HG03196 (cell line): ENCODE results near the gene DACH1.

Experiments used
- ATAC-seq: cut with Tn5 transposase; IDR thresholded peaks from one replicate; pipeline ENCODE4 v1.9.1; 2021; ENCODE audit not compliant: unreplicated experiment

DACH1 gene

DNA sequence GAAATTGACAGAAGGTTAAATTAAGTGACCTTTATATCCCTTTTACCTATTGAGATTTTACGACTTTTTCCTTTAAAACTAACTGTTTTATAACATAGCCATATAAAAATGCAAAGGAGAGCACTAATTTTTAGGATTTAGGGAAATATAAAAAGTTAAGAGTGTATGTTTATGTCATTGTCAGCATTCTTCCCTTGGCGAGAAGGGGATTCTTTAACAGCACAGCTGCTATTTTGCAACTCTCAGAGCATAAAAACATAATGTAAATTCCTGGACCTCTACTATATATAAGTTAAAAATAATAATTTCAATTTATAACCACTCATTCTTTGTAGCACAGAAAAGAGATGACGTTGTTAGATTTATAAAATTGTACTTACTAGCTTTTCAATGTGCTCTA is 363.2 kb downstream of the DACH1 start:
- no peak for ATAC-seq

DNA sequence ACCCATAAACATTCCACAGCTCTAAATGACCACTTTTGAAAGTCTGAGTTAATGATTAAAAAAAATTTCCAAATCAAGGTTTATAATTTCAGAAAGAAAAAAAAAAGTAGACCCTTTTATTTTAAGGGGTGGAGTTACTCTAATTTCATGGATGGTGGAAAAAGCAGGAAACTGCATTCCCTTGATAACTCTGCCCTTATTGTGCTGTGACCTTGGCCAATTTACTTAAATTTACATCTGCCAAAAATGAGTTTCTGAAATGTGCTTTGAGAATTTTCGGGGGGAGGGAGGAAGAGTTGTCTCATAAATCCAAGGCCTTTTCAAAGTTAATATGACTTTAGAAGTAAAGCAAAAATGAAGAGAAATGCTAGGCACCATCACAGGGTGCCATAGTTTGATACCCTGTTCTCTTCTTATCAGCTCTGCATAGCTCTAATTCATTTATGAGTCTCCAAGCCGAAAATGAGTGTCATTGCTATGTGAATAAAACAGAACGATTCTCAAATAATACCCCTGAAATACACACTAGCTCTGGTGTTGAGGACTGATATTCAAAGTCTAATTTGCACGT is 367.0 kb downstream of the DACH1 start:
- no peak for ATAC-seq

DNA sequence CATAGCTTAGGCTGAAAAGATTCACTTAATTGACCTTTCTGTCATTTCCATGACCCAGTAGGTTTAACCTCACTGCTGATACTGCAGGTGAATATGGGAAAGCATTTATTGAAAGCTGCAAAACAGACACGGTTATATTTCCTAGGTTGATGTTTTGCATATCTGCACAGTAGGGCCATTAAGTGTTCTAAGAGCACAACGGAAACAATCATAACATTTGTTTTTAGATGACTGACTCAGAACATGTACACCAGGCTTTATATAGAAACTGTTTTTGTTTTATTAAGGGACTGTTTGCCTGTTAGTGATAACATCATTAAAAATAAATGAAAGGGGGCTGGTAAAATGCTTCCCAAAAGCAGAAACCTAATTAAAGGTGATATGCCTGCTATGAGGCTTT is 367.8 kb downstream of the DACH1 start:
- ATAC-seq = no peak

DNA sequence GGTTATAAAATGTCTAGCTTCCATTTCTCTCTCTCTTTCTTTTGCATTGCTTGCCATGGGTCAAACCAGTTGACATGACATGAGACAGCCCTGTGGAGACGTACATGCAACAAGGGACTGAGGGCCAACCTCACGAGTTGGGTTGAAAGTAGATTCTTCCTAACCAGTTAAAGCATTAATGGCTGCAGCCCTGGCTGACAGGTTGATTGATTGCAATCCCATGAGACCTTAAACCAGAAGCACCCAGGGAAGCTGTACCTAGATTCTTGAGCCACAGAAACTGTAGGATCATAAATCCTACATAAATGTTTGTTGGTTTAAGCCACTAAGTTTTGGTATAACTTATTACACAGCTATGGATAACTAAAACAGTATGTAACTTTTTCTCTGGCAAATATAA is 373.8 kb downstream of the DACH1 start:
- ATAC-seq = no peak

DNA sequence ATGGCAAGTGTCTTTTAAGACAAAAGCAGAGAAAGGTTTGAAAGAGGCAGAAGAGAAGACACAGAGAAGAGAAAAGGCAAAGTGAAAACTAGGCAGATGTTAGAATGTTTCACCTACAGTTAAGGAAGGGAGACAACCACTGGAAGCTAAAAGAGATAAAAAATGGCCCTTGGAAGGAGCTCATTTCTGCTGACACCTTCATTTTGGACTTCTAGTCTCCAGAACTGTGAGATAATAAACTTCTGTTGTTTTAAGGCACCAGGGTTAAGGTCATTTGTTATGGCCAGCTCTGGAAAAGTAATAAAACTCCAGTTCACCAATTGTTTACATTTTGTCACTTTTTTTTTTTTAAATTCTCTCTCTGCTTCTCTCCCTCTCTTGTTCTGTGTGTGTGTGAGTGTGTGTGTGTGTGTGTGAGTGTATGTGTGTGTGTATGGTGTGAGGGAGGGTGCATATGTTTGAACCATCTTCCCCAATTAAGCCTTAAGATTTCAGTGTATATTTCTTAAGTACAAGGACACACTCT is 374.6 kb downstream of the DACH1 start:
- ATAC-seq = no peak

DNA sequence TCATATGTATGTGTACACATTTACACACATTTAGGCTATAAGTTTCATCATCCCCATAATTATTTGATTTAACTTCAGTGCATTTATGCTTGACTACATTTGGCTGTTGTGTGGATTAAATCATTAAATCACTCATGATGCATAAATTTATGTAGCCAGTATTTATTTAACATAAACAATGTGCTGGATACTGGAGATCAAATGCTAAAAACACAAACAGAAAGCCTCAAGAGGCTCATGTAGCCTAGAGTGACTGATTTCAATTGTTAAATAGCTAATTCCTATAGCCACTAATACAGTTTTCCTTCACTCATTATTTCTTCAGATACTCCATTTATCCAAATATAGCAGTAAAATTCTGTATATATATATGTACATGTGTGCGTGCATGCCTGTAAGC is 376.0 kb downstream of the DACH1 start:
- ATAC-seq = no peak

DNA sequence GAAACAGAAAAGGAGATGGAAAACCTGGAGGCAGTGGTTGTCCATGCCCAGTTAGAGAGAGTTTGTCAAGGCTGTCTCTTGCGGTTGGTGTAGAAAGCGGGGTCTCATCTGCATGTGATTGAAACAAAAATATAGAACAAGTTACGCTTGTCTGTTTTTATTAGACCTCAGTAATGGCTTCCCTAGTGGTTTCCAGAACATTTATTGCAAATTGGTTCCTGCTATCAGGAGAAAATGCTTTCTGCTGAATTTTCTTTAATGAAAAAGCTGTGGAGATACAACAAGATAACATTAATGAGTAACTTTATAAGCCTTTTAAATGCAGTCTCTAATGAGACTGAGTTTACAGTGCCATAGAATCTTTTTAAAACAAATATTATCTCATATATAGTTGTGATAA is 378.0 kb downstream of the DACH1 start:
- ATAC-seq = no peak

DNA sequence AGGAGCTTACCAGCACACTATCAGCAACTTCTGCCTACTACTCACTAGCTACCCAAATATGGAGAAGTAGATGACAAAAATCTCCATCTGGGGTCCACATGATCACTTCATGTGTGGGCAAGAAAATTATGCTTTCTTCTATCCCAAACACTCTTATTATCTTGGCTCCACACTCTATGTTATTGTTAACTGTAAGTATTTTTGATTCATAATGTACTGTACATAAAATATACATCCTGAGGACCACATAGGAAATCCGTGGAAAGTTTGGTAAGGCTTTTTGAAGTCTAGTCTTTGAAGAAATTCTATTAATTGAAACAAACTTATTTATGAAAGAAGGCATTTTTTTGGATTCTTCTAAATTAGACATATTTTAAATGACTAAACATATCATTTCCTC is 378.8 kb downstream of the DACH1 start:
- ATAC-seq = no peak

DNA sequence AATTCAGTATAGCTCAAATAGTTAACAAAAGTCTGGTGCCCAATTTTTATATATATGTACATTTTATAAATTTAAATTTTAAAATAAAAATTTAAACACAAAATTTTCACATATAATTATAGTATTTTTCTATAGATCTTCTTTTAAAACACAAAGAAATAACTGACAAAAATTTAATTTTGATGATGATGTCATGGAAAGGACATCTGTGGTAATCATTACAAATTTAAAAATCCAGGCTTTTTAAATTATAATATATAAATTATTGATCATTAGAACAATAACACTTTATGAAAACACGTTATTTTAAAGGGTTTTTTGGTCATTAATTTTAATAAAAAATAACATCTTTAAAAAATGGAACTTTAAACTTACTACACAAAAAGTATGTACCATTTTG is 381.1 kb downstream of the DACH1 start:
- no peak for ATAC-seq

DNA sequence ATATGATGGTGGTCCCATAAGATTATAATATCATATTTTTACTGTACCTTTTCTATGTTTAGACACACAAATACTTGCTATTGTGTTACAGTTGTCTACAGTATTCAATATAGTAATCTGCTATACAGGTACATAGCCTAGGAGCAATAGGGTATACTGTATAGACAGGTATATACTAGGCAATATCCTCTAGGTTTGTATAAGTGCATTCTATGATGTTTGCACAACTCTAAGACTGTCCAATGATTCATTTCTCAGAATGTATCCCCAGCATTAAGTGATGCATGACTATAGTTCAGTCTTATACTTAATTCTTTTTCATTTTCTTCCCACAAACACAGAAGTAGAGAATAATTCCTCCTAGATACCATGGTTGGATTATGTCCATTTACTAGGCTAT is 383.3 kb downstream of the DACH1 start:
- ATAC-seq = no peak

DNA sequence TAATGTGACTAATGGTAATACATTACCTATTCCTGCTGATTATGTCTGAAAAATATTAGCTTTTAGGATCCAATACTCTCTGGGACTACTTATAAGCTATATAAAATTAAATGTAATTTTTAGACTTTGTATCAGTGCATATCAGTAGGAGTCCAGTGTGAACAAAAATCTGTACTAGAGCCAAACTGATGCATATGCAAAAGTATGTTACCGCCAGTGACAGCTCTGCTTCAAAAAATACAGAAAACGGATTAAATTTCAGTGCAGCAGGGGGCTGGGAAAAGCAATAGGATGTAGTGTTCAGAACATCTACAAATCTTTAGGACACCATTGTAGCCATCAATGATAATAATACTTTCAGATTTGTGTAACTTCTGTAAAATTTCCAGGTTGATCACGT is 385.5 kb downstream of the DACH1 start:
- ATAC-seq = no peak

DNA sequence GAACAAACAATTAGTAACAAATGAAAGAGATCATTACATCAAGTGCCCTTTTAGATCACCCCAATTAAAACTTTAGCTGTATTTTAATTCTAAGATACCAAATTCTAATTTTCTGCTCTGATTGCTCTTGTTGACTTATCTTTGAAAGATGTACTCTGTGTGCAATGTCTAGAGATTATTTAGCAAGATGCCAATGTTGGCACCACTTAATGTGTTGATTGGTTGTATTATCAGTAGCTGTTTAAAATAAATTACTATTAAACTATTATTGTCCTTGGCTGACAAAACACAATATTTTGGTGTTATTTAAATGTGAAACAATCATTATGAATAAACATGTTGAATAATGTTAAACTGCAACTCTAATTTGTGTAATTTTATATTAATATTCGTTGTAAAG is 386.0 kb downstream of the DACH1 start:
- ATAC-seq = no peak

DNA sequence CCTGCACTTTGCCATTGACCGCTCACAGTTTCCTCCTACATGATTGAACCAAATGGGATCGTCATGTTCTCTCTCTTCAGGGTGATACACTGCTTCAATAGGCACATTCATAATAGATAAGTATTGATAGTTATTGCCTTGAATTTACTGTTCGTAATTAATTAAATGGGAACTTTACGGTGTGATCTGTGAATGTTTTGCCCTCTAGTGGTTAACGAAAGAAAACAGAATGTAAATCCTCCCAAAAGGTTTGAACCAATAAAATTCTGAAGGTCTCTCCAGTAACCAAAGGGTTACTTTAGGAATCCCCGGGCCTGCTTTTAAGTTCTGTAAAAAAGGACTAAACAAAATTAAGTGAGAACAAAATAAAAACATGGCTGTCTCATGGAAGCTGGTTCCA is 389.3 kb downstream of the DACH1 start:
- no peak for ATAC-seq

DNA sequence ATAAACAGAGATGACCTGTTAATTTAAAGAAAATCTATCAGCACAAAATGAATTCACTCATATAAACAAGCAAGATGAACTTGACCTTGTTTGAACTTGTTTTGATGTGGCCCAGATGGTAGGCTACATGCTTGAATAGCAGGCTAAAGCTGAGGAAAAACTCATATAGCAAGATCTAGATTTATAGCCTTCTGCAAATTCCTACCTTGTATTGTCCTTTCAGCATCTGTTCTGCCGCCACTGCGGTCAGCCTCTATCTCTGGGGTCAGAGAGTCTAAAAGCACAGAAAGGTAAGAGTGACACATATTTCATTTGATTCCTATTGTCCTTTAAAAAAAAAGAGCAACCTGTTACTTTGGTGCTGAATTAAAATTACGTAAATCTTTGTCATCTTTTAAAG is 392.1 kb downstream of the DACH1 start:
- no peak for ATAC-seq

DNA sequence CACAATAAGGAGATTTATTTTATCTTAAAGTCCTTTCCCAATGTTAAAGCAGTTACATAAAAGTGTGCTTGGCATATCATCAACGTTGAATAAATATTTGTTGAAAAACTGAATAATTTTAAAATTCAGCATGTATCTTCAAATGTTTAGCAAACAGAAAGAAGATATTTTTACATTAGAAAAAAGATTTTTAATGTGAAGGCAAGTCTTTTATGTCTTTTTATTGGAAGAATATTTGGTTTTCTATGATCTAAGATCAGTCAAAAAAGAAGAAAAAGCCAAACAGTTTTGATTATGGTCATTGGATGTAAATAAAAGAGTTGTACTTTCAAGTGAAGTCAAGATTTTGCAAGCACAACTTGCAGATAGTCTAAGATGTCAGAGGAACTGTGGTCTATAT is 397.4 kb downstream of the DACH1 start:
- no peak for ATAC-seq

DNA sequence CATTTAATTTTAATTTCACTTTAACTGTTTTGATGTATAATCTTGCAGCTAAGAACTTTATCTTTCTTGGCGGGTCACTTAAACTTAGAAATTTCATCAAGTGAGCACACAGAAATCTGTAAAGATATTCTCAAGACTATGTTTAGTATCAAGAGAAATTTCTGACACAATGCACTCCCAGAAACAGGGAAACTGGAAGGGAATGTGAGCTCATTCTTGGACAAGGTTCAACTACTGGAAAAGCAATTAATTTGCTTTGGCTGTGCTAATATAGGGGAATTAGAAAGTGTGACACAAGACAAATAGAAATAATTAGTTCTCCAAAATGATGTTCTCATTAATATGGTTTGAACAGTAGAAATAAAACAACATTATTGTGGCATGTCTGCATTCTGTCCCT is 402.3 kb downstream of the DACH1 start:
- no peak for ATAC-seq

DNA sequence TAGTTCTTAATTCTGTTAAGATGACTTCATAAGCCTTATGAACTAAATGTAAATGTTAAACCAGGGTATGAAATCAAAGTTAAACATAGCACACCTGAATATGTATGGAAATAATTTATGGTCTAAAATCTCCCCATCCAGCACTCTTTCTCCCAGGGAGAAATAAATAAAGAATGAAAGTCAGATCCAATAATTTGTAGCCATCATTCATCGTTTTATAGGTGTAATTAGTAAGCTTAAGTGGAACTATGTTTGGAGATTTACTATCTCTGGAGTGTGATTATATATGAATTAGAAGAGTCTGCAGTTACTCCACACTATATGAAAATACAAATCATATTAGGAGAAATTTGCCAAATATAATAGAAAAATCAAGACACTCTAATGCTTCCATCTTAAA is 405.1 kb downstream of the DACH1 start:
- no peak for ATAC-seq

DNA sequence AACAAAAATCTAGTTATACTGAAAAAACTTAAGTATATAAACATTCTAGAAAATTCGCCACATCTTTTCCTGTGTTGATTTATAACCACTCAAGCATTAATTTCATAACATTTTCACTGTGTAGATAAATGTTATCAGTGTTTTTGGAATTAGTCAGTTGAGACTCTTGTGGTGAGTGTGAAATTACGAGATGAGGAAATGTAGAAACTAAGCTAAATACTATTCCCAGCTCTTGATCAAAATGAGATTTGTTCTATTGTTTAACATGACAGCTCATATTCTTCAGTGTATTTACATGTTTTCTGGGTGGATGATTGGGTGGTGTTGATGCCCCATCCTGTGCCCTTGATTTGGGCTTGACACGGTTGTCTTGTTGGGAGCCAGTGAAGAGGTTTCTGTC is 406.8 kb downstream of the DACH1 start:
- ATAC-seq = peak; percentile 49

DNA sequence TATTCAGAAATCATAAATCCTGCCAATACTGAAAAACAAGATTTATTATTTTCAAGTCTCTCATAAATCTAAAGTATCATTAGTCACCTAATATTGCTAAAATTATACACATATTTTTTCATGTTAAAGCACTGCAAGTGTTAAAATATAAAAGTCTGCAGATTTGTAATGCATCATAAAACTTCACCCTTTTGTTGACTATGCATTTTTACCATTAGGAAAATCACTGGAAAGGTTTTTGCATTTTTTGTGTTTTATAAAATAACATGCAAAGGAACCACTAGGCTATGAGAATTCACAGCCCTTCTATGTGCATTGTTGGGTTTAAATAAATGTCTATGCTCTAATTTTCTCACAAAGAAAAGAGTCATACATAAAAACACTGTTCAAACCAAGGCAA is 407.3 kb downstream of the DACH1 start:
- ATAC-seq = no peak

DNA sequence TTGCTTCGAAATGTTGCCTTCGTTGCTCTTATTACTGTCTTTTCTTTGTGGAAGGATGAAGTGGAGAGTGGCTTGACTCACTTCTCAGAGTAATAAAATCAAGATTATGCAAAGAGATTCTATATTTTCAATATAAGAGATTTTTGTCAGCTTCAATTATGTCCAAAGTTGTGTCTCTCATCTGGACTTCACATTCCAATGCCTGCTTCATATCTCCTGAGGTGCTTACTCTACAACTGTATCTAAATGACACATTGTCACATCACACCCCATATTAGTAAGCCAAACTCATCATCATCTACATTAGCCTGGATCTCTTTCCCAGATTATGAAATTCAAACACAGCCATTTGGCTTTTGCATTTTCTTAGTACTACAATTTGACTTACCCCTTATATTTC is 409.4 kb downstream of the DACH1 start:
- ATAC-seq = no peak

DNA sequence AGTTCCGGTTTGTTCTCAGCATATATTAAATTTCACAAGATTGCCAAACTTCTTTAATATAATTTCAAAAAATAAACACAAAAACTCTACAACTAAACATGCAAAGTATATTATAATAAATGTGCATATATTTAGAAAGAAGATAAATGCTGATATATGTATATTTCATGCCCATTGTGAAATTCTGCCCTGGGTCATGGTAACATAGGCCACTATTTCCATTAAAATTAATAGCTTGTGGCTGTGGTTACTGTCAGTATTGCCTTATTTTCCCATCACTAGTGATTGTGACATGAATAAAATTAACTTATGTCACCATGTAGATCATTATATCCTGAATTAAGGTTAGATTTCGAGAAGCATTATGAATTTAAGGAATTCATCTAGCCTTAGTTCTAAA is 410.9 kb downstream of the DACH1 start:
- no peak for ATAC-seq

DNA sequence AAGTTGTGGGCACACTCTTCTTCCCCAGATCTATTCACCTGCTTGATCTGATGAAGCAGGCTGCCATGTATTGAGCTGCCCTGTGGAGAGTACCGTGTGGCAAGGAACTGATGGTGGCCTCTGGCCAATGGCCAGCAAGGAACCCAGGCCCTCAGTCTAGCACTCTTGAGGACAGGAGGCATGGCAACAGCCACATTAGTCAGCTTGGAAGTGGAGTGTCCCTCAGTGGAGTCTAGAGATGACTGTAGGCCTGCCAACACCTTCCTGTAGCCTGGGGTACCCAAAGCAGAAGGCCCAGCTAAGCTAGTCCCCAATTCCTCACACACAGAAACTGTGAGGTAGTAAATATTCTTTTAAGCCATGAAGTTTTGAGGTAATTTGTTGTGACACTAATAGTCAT is 412.5 kb downstream of the DACH1 start:
- ATAC-seq = no peak

DNA sequence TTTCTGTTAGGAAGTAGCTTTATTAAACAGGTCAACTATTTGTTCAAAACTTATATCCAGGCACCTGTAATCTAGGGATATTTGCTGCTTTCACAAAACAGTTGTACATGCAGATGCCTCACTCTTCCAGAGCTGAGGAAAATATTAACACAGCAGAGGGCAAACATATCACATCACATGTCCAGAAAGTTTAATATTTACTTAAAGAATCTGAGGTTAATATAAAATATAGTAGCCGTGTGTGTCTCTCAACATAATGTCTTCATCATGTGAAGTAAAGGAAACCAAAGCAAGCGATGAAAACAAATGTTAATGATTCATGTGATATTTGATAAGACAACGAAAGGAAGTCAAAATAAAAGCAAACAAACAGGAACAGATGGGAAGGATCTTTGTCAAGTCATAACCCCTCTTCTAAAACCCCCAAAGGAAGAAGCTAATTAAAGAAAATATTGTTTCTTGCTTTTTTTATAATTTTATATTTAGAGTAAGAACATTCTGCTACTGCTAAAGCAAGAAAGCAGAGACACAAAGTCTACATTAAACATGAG is 418.8 kb downstream of the DACH1 start:
- no peak for ATAC-seq
